Hepatocyte (in vitro differentiated cells): ENCODE results near the gene EVL. TPM values are rescaled to one million over a fixed set of nuclear protein-coding genes. Genes with fewer than 3 reads are reported as not detected.

Source experiments
- DNase-seq: peaks from one replicate; pipeline ENCODE4 v3.0.0-alpha.2; 2016; ENCODE audit warnings: low spot score
- H2AFZ ChIP-seq: fragments of 200-600 bp; sonication (generic); 2 replicates; pipeline ENCODE4 v1.6.0; 2016; ENCODE audit warnings: antibody characterized with exemption, mild to moderate bottlenecking
- H3K27ac ChIP-seq: fragments of 200-600 bp; sonication (generic); 2 replicates; pipeline ENCODE4 v1.5.1; 2016; ENCODE audit warnings: mild to moderate bottlenecking
- H3K27me3 ChIP-seq: fragments of 200-600 bp; sonication (generic); 2 replicates; pipeline ENCODE4 v1.6.1; 2016
- H3K36me3 ChIP-seq: fragments of 200-600 bp; sonication (generic); replicated peaks from 2 replicates; pipeline ENCODE4 v1.5.1; 2016; ENCODE audit warnings: low read depth; ENCODE audit not compliant: insufficient read depth
- H3K4me1 ChIP-seq: fragments of 200-600 bp; sonication (generic); 2 replicates; pipeline ENCODE4 v1.5.1; 2016; ENCODE audit warnings: mild to moderate bottlenecking, moderate library complexity; ENCODE audit not compliant: insufficient read depth
- H3K4me2 ChIP-seq: fragments of 200-600 bp; sonication (generic); 2 replicates; pipeline ENCODE4 v1.6.0; 2016
- H3K4me3 ChIP-seq: fragments of 200-600 bp; sonication (generic); 2 replicates; pipeline ENCODE4 v1.5.1; 2016; ENCODE audit warnings: mild to moderate bottlenecking
- H3K79me2 ChIP-seq: fragments of 200-600 bp; sonication (generic); 2 replicates; pipeline ENCODE4 v1.6.0; 2017; ENCODE audit warnings: mild to moderate bottlenecking
- H3K9me2 ChIP-seq: fragments of 200-600 bp; sonication (generic); replicated peaks from 2 replicates; pipeline ENCODE4 v1.6.0; 2017; ENCODE audit warnings: mild to moderate bottlenecking; ENCODE audit not compliant: insufficient read depth
- H3K9me3 ChIP-seq: fragments of 200-600 bp; sonication (generic); 2 replicates; pipeline ENCODE4 v1.5.1; 2016; ENCODE audit warnings: low read depth, mild to moderate bottlenecking
- H4K20me1 ChIP-seq: fragments of 200-600 bp; sonication (generic); 2 replicates; pipeline ENCODE4 v1.6.0; 2016; ENCODE audit warnings: mild to moderate bottlenecking; ENCODE audit not compliant: insufficient read depth, poor library complexity, severe bottlenecking
- CTCF ChIP-seq: fragments of 200-600 bp; sonication (generic); IDR thresholded peaks from 2 replicates; pipeline ENCODE4 v1.5.1; 2016; ENCODE audit warnings: antibody characterized with exemption, mild to moderate bottlenecking; ENCODE audit not compliant: poor library complexity
- EZH2 ChIP-seq: fragments of 200-600 bp; sonication (generic); IDR thresholded peaks from 2 replicates; pipeline ENCODE4 v1.6.1; 2016; ENCODE audit warnings: antibody characterized with exemption, mild to moderate bottlenecking, borderline replicate concordance
- EZH2phosphoT487 ChIP-seq: fragments of 200-600 bp; sonication (generic); IDR thresholded peaks from one replicate; pipeline ENCODE4 v1.6.1; 2018; ENCODE audit warnings: antibody characterized with exemption, mild to moderate bottlenecking, low read depth, moderate library complexity; ENCODE audit not compliant: unreplicated experiment, severe bottlenecking
- WGBS: methylation state at CpG from one replicate; pipeline ENCODE4 v1.1.6; 2016; ENCODE audit warnings: low lambda C conversion rate; ENCODE audit errors: missing lambda C conversion rate; 5-methylcytosine and 5-hydroxymethylcytosine counted together
- polyA plus RNA-seq: library from polyadenylated mRNA; unstranded; fragments of >200 nt; fragmentation: Nextera tagmentation; extraction: Ambion mirVana; gene quantifications from 2 replicates; pipeline ENCODE4 v1.2.1, GENCODE V29; 2016
- total RNA-seq: library from RNA; depleted of rRNA; stranded (reverse); fragments of >200 nt; gene quantifications from 2 replicates; pipeline ENCODE4 v1.2.3, GENCODE V29; 2014

EVL gene
- total and polyA plus RNA-seq, 2 experiments from 2014 or later = 60.5 to 77.2 TPM

DNA sequence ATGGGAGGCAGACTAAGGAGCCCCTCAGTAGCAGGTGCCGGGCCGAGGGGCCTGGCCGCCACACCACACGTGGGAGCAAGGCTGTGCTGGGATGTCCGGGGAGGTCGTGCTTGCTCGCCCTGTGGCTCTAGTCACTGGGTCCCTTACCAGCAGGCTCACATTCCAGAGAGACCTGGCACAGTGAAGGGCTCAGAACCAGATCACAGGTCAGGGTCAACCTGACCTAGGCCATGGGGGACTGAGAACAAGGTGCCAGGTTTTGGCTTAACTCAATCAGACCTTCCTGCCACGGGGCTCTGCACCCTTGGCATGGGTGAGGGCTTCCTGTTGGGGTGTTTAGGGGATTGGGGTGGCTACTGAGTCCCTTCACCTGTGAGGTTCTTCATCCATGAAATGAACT, 72.0 kb downstream of the EVL start:
- Histone ChIP-seq H3K36me3 (no peaks in the 10 kb centered on the region), H3K4me3 (no peak overlapping the region), H3K79me2 (no peaks in the 10 kb centered on the region), H3K27me3 (no peaks in the 10 kb centered on the region), H3K27ac (no peak overlapping the region), H2AFZ (no peak overlapping the region), H3K4me2 (no peak overlapping the region), H3K9me2 (no peaks in the 10 kb centered on the region), H4K20me1 (no peaks in the 10 kb centered on the region), H3K4me1 (peaks cover 19% of the 10 kb centered on the region), H3K9me3 (no peaks in the 10 kb centered on the region)
- TF ChIP-seq CTCF = no peak
- TF ChIP-seq EZH2 = no peak
- TF ChIP-seq EZH2phosphoT487 = no peak
- 96% methylated on average over 8 of the region's 8 CpGs for WGBS
- no peak for DNase-seq

DNA sequence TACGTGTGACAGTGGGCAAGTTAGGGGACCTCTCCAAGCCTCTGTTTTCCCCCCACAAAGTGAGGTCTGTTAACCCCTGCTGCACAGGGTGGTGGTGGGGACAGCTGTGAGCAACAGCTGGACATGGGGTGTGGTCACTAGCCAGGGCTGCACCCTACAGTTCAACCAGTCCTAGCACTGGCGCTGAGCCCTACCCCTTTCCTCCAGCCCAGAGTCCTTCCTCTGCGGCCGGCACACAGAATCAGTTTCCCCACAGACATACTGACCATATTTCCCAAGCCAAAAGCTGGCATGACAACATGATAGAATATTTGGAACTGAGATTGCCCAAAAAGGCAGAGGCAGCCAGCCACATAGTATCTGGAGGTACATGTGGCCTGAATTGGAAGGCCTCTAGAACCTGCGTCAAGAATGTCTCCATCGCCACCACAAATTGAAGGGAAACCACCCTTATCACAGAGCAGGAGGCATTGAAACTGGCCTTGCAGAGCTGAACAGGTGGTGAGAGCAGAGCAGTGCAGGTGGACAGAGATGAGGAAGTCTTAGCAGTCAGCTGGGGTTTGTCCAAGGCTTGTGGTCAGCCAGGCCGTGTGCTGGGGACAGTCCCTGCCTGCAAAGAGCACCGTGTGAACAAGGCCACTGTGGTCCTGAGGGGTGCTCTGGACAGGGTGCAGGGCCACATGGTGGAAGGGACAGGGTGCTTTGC, 73.0 kb downstream of the EVL start:
- 89% methylated on average over 8 of the region's 8 CpGs for WGBS
- H3K4me3 ChIP-seq = no peak overlapping the region
- no peaks in the 10 kb centered on the region for H3K27me3 ChIP-seq
- H3K27ac ChIP-seq = no peak overlapping the region
- H3K9me2 ChIP-seq = no peaks in the 10 kb centered on the region
- no peaks in the 10 kb centered on the region for H3K79me2 ChIP-seq
- peaks cover 30% of the 10 kb centered on the region for H3K4me1 ChIP-seq
- no peaks in the 10 kb centered on the region for H4K20me1 ChIP-seq
- no peak overlapping the region for H2AFZ ChIP-seq
- no peak overlapping the region for H3K4me2 ChIP-seq
- no peaks in the 10 kb centered on the region for H3K9me3 ChIP-seq
- DNase-seq = no peak
- TF ChIP-seq EZH2 (no peak), CTCF (no peak), EZH2phosphoT487 (no peak)
- no peaks in the 10 kb centered on the region for H3K36me3 ChIP-seq

- H3K27ac ChIP-seq = no peak overlapping the region
Measured at GRCh38 chr14:100138955-100139354, 73.7 kb downstream of the EVL start.

More at GRCh38 chr14:100138955-100139354, 73.7 kb downstream of the EVL start:
- Histone ChIP-seq H3K4me2 (no peak overlapping the region), H3K4me3 (no peak overlapping the region), H3K36me3 (no peaks in the 10 kb centered on the region), H3K4me1 (peaks cover 31% of the 10 kb centered on the region), H3K79me2 (no peaks in the 10 kb centered on the region), H3K9me2 (no peaks in the 10 kb centered on the region), H3K27me3 (no peaks in the 10 kb centered on the region), H3K9me3 (no peaks in the 10 kb centered on the region), H2AFZ (no peak overlapping the region), H4K20me1 (no peaks in the 10 kb centered on the region)
- no peak for DNase-seq
- TF ChIP-seq EZH2 (no peak), EZH2phosphoT487 (no peak), CTCF (no peak)
- 96% methylated on average over 12 of the region's 13 CpGs for WGBS
